Erythroblast (primary cell): ENCODE measurements around the gene SNIP1.

ENCODE experiments used
- GATA1 ChIP-seq: IDR thresholded peaks from 2 replicates; pipeline ENCODE4 v1.6.1; 2011; ENCODE audit warnings: low read depth, mild to moderate bottlenecking, control low read depth, low read length, moderate library complexity
- POLR2A ChIP-seq: IDR thresholded peaks from 2 replicates; pipeline ENCODE4 v1.6.1; 2011; ENCODE audit warnings: mild to moderate bottlenecking, low read length

DNA sequence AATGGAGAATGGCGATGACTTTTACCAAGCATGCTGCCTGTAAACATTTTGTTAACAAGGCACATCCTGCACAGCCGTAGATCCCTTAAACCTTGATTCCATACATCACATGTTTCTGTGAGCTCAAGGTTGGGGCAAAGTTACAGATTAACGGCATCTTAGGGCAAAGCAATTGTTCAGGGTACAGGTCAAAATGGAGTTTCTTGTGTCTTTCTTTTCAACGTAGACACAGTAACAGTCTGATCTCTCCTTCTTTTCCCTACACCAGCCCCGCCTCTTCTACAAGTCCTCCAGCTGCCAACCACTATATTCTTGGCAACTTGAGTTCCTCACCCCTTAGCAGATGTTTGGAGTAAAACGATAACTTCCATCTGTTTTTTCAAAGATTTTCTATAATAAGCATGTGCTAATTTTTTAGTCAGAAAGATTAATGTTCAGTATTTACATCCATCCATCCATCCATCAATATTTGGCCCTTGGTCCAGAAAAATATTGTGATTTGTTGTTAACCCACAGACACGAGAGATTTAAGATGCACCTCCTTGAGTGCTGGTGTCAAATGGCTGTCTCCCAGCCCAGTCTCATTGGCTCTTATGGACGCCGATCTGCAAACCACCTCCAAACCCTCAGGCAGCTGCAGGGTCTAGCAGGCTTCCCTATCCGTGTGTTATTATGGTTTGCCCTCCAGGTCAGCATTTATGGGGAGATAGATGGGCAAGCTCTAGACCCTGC is 6.5 kb upstream of the SNIP1 start:
- TF ChIP-seq POLR2A (no peak), GATA1 (no peak)
